ENCODE data around the gene ADRM1. TPM values are rescaled to one million over a fixed set of nuclear protein-coding genes. Genes with fewer than 3 reads are reported as not detected.

The ADRM1 gene
- total RNA-seq, 1 experiment from 2014 or later: 160 TPM

DNA sequence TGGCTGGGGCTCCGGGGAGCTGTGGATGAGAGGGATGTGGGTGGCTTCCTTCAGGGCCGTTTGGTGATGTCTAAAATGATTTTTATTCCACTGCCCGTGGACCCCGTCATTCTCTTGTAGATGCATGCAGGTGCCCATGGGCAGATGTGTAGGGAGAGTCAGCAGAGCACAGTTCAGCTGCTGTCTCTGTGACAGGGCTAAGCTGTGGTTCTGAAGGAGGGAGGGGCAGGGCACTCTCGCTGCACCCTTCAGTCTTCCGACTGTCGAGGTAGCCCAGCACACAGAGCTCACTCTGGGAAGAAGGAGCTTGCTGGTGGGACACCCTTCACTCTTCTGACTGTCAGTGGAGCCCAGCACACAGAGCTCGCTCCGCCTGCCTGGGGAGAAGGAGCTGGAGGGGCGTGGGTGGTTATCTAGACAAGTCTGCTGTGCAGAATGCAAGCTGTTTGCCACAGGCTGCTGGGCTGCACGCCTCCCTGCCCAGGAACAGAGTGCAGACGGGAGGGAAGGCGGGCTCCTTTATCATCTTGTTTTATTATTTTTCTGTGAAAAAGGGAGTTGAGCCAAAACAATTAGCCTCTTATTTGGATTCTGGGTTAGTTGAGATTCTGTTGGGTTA, 28.4 kb upstream of the ADRM1 start (continued):
- TF ChIP-seq, protein P1, sequence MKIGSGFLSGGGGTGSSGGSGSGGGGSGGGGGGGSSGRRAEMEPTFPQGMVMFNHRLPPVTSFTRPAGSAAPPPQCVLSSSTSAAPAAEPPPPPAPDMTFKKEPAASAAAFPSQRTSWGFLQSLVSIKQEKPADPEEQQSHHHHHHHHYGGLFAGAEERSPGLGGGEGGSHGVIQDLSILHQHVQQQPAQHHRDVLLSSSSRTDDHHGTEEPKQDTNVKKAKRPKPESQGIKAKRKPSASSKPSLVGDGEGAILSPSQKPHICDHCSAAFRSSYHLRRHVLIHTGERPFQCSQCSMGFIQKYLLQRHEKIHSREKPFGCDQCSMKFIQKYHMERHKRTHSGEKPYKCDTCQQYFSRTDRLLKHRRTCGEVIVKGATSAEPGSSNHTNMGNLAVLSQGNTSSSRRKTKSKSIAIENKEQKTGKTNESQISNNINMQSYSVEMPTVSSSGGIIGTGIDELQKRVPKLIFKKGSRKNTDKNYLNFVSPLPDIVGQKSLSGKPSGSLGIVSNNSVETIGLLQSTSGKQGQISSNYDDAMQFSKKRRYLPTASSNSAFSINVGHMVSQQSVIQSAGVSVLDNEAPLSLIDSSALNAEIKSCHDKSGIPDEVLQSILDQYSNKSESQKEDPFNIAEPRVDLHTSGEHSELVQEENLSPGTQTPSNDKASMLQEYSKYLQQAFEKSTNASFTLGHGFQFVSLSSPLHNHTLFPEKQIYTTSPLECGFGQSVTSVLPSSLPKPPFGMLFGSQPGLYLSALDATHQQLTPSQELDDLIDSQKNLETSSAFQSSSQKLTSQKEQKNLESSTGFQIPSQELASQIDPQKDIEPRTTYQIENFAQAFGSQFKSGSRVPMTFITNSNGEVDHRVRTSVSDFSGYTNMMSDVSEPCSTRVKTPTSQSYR (CRISPR knock-in tag; IDR thresholded peaks at IDR 0.05): no peak
- TF ChIP-seq, protein P2, sequence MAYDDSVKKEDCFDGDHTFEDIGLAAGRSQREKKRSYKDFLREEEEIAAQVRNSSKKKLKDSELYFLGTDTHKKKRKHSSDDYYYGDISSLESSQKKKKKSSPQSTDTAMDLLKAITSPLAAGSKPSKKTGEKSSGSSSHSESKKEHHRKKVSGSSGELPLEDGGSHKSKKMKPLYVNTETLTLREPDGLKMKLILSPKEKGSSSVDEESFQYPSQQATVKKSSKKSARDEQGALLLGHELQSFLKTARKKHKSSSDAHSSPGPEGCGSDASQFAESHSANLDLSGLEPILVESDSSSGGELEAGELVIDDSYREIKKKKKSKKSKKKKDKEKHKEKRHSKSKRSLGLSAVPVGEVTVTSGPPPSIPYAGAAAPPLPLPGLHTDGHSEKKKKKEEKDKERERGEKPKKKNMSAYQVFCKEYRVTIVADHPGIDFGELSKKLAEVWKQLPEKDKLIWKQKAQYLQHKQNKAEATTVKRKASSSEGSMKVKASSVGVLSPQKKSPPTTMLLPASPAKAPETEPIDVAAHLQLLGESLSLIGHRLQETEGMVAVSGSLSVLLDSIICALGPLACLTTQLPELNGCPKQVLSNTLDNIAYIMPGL (CRISPR knock-in tag; IDR thresholded peaks at IDR 0.05): no peak
- TF ChIP-seq, protein P3, sequence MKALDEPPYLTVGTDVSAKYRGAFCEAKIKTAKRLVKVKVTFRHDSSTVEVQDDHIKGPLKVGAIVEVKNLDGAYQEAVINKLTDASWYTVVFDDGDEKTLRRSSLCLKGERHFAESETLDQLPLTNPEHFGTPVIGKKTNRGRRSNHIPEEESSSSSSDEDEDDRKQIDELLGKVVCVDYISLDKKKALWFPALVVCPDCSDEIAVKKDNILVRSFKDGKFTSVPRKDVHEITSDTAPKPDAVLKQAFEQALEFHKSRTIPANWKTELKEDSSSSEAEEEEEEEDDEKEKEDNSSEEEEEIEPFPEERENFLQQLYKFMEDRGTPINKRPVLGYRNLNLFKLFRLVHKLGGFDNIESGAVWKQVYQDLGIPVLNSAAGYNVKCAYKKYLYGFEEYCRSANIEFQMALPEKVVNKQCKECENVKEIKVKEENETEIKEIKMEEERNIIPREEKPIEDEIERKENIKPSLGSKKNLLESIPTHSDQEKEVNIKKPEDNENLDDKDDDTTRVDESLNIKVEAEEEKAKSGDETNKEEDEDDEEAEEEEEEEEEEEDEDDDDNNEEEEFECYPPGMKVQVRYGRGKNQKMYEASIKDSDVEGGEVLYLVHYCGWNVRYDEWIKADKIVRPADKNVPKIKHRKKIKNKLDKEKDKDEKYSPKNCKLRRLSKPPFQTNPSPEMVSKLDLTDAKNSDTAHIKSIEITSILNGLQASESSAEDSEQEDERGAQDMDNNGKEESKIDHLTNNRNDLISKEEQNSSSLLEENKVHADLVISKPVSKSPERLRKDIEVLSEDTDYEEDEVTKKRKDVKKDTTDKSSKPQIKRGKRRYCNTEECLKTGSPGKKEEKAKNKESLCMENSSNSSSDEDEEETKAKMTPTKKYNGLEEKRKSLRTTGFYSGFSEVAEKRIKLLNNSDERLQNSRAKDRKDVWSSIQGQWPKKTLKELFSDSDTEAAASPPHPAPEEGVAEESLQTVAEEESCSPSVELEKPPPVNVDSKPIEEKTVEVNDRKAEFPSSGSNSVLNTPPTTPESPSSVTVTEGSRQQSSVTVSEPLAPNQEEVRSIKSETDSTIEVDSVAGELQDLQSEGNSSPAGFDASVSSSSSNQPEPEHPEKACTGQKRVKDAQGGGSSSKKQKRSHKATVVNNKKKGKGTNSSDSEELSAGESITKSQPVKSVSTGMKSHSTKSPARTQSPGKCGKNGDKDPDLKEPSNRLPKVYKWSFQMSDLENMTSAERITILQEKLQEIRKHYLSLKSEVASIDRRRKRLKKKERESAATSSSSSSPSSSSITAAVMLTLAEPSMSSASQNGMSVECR (CRISPR knock-in tag; IDR thresholded peaks at IDR 0.05; ENCODE audit: borderline replicate concordance): no peak
- TF ChIP-seq HMGA2 (CRISPR knock-in tag; IDR thresholded peaks at IDR 0.05) (no peak), ZNF121 (CRISPR knock-in tag; IDR thresholded peaks at IDR 0.05) (no peak), JAZF1 (CRISPR knock-in tag; IDR thresholded peaks at IDR 0.05) (no peak)
- TF ChIP-seq, protein P4, sequence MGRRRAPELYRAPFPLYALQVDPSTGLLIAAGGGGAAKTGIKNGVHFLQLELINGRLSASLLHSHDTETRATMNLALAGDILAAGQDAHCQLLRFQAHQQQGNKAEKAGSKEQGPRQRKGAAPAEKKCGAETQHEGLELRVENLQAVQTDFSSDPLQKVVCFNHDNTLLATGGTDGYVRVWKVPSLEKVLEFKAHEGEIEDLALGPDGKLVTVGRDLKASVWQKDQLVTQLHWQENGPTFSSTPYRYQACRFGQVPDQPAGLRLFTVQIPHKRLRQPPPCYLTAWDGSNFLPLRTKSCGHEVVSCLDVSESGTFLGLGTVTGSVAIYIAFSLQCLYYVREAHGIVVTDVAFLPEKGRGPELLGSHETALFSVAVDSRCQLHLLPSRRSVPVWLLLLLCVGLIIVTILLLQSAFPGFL (CRISPR knock-in tag; IDR thresholded peaks at IDR 0.05; ENCODE audit: borderline replicate concordance): no peak

DNA sequence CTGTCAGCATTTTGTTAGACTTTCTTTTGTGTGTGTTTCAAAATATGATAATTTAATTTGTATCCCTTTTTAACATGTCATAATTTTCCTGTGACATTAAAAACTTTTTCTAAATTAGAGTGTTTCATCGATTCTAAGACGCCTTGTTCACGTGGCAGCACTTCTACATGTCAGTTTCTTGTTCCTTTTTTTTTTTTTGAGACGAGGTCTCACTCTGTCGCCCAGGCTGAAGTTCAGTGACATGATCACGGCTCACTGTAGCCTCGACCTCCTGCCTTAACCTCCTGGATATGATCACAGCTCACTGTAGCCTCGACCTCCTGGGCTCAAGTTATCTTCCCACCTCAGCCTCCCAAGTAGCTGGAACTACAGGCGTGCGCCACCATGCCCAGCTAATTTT, 27.6 kb upstream of the ADRM1 start:
- H3K36me3 Mint-ChIP-seq: peaks cover 37% of the 10 kb centered on the region
- no peak for ATAC-seq
- DNase-seq (ENCODE audit: low spot score): no peak
- H3K4me1 Mint-ChIP-seq: no peaks in the 10 kb centered on the region
- no peaks in the 10 kb centered on the region for H3K9me3 Mint-ChIP-seq
- TF ChIP-seq, protein P5, sequence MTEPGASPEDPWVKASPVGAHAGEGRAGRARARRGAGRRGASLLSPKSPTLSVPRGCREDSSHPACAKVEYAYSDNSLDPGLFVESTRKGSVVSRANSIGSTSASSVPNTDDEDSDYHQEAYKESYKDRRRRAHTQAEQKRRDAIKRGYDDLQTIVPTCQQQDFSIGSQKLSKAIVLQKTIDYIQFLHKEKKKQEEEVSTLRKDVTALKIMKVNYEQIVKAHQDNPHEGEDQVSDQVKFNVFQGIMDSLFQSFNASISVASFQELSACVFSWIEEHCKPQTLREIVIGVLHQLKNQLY (CRISPR knock-in tag; IDR thresholded peaks at IDR 0.05): no peak
- TF ChIP-seq, protein P6, sequence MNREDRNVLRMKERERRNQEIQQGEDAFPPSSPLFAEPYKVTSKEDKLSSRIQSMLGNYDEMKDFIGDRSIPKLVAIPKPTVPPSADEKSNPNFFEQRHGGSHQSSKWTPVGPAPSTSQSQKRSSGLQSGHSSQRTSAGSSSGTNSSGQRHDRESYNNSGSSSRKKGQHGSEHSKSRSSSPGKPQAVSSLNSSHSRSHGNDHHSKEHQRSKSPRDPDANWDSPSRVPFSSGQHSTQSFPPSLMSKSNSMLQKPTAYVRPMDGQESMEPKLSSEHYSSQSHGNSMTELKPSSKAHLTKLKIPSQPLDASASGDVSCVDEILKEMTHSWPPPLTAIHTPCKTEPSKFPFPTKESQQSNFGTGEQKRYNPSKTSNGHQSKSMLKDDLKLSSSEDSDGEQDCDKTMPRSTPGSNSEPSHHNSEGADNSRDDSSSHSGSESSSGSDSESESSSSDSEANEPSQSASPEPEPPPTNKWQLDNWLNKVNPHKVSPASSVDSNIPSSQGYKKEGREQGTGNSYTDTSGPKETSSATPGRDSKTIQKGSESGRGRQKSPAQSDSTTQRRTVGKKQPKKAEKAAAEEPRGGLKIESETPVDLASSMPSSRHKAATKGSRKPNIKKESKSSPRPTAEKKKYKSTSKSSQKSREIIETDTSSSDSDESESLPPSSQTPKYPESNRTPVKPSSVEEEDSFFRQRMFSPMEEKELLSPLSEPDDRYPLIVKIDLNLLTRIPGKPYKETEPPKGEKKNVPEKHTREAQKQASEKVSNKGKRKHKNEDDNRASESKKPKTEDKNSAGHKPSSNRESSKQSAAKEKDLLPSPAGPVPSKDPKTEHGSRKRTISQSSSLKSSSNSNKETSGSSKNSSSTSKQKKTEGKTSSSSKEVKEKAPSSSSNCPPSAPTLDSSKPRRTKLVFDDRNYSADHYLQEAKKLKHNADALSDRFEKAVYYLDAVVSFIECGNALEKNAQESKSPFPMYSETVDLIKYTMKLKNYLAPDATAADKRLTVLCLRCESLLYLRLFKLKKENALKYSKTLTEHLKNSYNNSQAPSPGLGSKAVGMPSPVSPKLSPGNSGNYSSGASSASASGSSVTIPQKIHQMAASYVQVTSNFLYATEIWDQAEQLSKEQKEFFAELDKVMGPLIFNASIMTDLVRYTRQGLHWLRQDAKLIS (CRISPR knock-in tag; IDR thresholded peaks at IDR 0.05; ENCODE audit: borderline replicate concordance): no peak
- TF ChIP-seq JUN (CRISPR knock-in tag; IDR thresholded peaks at IDR 0.05): no peak
- TF ChIP-seq, protein P7, sequence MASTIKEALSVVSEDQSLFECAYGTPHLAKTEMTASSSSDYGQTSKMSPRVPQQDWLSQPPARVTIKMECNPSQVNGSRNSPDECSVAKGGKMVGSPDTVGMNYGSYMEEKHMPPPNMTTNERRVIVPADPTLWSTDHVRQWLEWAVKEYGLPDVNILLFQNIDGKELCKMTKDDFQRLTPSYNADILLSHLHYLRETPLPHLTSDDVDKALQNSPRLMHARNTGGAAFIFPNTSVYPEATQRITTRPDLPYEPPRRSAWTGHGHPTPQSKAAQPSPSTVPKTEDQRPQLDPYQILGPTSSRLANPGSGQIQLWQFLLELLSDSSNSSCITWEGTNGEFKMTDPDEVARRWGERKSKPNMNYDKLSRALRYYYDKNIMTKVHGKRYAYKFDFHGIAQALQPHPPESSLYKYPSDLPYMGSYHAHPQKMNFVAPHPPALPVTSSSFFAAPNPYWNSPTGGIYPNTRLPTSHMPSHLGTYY (CRISPR knock-in tag; IDR thresholded peaks at IDR 0.05): no peak
- no peak overlapping the region for H3K27ac Mint-ChIP-seq
- no peaks in the 10 kb centered on the region for H3K27me3 Mint-ChIP-seq (ENCODE audit: low read depth)
- CTCF ChIA-PET: no interaction called here
- POLR2A ChIA-PET: interaction anchor here (1.2 kb wide), 1 partner anchor 16 kb away, joined by 3 read pairs; no protein-coding TSS in a partner anchor
- H3K4me3 Mint-ChIP-seq: no peak overlapping the region
